ENCODE data around the gene RGS3.

The RGS3 gene

GRCh38 chr9:113577525-113578261 lies 114.2 kb downstream of the RGS3 start:
- TF ChIP-seq CTCF (IDR thresholded peaks at IDR 0.05; ENCODE audit: control extremely low read depth, extremely low read depth, low read depth, missing control alignments), result no peak
- POLR2A ChIA-PET, result no interaction called here
- DNase-seq (ENCODE audit: extremely low spot score), result no peak
- CTCF ChIA-PET, result interaction anchor here (1.0 to 3.4 kb wide), 10 partner anchors 9 to 303 kb away, joined by 3 to 41 read pairs (median 7); partner anchors contain the start of genes ALAD, CDC26 and PRPF4

GRCh38 chr9:113578279-113578865 lies 114.8 kb downstream of the RGS3 start:
- ChIA-PET CTCF (interaction anchor here (0.8 to 3.4 kb wide), 17 partner anchors 8 to 304 kb away, joined by 3 to 41 read pairs (median 5); partner anchors contain the start of genes ALAD, CDC26 and PRPF4), POLR2A (no interaction called here)
- DNase-seq (ENCODE audit: extremely low spot score), result no peak
- peak; percentile 18 for TF ChIP-seq CTCF (IDR thresholded peaks at IDR 0.05; ENCODE audit: control extremely low read depth, extremely low read depth, low read depth, missing control alignments)

GRCh38 chr9:113578882-113579282 lies 115.4 kb downstream of the RGS3 start:
- TF ChIP-seq CTCF (IDR thresholded peaks at IDR 0.05; ENCODE audit: control extremely low read depth, extremely low read depth, low read depth, missing control alignments), result no peak
- CTCF ChIA-PET, result interaction anchor here (0.8 to 3.4 kb wide), 16 partner anchors 8 to 304 kb away, joined by 3 to 41 read pairs (median 5); partner anchors contain the start of genes ALAD, CDC26 and PRPF4
- POLR2A ChIA-PET, result no interaction called here

GRCh38 chr9:113579283-113580040 lies 115.9 kb downstream of the RGS3 start:
- peak; percentile 68 for DNase-seq (ENCODE audit: extremely low spot score)
- TF ChIP-seq CTCF (IDR thresholded peaks at IDR 0.05; ENCODE audit: control extremely low read depth, extremely low read depth, low read depth, missing control alignments), result no peak
- POLR2A ChIA-PET, result no interaction called here
- CTCF ChIA-PET, result interaction anchor here (0.8 to 3.4 kb wide), 13 partner anchors 10 to 305 kb away, joined by 3 to 41 read pairs (median 9); partner anchors contain the start of genes CDC26 and PRPF4

More at GRCh38 chr9:113578882-113579282, 115.4 kb downstream of the RGS3 start:
- peak; percentile 87 for DNase-seq (ENCODE audit: extremely low spot score)

GRCh38 chr9:113580041-113580953 lies 116.8 kb downstream of the RGS3 start:
- no peak for DNase-seq (ENCODE audit: extremely low spot score)
- POLR2A ChIA-PET, result no interaction called here
- TF ChIP-seq CTCF (IDR thresholded peaks at IDR 0.05; ENCODE audit: control extremely low read depth, extremely low read depth, low read depth, missing control alignments), result no peak
- CTCF ChIA-PET, result interaction anchor here (2.2 to 3.4 kb wide), 9 partner anchors 10 to 306 kb away, joined by 8 to 41 read pairs (median 15); partner anchors contain the start of genes CDC26 and PRPF4

All from GM10248 (cell line).